GM21447 (cell line): ENCODE data around the gene MRPL14.
A peak's percentile ranks its signal among the peaks of the same experiment; 100 is the strongest.

ENCODE experiments used
- ATAC-seq: cut with Tn5 transposase; IDR thresholded peaks from one replicate; pipeline ENCODE4 v1.9.1; 2021; ENCODE audit not compliant: unreplicated experiment

MRPL14 gene

DNA sequence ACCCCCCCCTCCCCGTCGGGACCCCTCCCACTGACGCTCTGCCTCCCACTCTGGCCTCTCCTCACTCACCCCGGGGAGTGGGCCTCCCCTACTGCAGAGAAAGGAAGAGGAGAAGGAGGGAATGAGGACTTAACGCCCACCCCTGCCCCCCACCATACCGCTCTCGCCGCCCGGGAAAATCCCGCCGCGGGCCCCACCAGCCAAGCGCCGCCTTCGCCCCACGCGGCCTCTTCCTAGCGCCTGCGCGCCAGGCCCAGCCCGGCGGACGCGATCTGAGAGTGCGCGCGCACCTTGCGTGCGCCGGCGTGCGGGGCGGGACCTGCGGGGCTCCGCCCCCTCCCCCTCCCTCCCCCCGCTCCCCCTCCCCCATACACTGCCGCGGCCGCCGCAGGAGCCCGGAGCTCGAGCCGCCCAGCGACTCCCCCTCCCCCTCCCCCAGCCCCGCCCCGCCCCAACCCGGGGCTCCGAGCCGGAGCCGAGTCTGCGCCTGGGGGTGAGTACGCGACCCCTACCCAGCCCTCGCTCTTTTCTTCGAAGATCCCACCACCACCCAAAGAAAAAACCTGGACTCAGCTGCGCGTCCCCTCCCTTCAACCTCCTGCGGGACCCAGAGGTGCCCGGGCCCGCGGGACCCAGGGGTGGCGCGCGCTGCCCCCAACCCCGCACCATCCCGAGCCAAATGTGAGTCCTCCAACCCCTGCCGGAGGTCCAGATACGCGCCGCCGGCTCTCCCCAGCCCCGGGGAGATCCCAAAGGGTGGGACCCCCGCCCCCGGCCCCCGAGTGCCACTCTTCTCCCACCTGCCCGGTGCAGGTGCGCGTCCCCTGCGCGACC lies at the start of gene MRPL14, which contains the start of gene TMEM63B:
TSS of gene MRPL14 (minus strand) at position 267 of the 834 bp plus-strand sequence. CDS start 10,841 bp downstream, outside the sequence.
TSS of gene TMEM63B (plus strand) at position 369 of the 834 bp plus-strand sequence. CDS start 7,031 bp downstream, outside the sequence.
- ATAC-seq: peak; percentile 61

DNA sequence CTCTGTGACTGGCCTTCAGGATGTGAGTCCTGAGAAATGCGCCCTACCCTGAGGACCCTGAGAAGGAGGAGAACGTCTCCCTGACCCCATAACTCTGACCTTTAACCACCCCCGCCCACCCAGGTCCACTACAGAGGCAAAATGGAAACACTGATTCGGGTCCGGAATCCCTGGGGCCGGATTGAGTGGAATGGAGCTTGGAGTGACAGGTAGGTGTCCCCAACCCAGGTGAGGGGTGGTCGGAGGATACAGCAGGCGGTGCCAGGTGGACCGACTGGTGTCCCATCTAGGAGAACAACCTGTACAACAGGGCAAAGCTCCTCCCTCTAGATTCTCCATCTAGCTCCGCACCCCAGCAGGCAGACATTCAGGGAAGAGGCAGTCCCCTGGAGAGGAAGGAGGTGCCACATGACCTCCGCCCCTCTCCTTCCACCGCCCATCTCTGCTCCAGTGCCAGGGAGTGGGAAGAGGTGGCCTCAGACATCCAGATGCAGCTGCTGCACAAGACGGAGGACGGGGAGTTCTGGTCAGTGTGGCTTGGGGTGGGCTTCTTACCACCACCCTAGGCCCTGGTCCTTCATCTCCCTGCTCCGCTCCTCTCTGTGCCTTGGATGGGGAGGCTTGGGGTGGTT lies 49.0 kb upstream of the MRPL14 start:
- no peak for ATAC-seq

DNA sequence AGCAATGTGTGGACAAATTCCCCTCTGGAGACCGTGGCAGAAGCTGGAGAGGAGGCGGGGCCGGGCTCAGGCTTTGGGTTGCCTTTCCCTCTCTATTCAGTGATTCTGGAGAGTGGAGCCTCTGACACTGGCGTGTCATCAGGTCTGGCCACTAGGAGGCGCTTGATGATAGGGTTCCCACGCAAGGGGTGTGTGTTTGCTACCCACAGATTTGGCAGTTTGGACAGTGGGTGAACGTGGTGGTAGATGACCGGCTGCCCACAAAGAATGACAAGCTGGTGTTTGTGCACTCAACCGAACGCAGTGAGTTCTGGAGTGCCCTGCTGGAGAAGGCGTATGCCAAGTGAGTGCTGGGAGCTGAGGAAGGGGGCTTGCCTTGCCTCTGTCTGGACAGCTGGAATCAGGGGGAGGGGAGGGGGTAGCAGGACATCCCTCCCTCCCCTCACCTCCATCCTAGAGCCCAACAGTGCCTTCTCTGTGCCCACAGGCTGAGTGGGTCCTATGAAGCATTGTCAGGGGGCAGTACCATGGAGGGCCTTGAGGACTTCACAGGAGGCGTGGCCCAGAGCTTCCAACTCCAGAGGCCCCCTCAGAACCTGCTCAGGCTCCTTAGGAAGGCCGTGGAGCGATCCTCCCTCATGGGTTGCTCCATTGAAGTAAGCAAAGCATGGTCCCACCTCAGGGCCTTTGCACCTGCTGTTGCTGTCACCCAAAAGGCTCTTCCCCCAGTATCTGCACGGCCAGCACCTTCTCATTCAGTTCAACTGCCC lies 45.7 kb upstream of the MRPL14 start:
- ATAC-seq: peak; percentile 54

DNA sequence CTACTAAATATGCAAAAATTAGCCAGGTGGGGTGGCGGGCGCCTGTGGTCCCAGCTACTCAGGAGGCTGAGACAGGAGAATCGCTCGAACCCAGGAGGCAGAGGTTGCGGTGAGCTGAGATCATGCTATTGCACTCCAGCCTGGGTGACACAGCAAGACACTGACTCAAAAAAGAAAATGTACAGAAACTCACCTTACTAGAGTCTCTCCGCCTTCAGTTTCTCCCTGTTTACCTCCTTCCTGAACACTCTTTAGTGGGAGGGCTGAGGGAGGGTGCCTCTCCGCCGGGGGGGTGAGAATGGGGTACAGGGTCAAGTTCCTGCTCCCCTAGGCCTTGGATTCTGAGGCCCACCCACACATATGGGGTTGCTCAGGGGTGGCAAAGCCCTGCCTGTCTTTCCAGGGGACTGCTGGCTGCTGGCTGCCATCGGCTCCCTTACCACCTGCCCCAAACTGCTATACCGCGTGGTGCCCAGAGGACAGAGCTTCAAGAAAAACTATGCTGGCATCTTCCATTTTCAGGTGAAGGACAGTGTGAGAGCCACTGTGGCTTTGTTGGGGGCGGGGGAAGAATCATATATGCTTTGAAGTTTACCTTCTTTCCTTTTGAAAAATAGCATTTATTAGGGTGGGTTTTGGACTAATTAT lies 44.8 kb upstream of the MRPL14 start:
- peak; percentile 52 for ATAC-seq

DNA sequence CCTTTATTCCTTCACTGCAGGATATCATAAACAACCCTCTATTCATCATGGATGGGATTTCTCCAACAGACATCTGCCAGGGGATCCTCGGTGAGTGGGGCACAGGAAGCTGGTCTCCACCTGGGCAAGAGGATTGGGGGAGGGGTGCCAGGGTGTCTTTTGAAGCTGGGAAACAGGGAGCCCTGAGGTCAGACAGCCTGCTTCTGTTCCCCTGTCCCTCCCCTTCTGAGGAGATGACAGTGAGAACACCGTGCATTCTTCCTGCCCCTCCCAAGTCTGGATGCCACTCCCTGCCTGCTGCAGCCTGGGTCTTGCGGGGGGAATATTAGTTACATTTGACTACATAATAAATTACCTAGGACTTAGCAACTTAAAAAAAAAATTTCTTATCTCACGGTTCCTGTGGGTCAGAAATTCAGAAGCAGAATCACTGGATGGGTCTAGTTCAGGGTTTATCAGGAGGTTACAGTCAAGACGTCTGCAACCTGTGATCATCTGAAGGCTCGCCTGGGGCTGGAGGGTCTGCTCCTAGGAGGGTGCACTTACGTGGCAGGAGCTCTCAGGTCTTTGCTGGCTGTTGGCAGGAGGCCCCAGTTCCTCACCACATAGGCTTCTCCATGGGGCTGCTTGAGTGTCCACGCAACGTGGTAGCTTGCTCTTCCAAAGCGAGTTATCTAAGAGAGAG lies 42.8 kb upstream of the MRPL14 start:
- no peak for ATAC-seq

DNA sequence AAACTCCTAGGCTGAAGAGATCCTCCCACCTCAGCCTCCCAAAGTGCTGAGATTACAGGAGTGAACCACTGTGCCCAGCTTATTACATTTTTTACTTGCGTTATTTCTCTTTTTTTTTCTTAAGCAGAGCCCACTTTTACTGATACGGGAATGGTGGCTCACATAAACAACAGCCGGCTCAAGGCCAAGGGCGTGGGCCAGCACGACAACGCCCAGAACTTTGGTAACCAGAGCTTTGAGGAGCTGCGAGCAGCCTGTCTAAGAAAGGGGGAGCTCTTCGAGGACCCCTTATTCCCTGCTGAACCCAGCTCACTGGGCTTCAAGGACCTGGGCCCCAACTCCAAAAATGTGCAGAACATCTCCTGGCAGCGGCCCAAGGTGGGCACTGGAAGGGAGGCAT lies 41.9 kb upstream of the MRPL14 start:
- ATAC-seq: no peak

DNA sequence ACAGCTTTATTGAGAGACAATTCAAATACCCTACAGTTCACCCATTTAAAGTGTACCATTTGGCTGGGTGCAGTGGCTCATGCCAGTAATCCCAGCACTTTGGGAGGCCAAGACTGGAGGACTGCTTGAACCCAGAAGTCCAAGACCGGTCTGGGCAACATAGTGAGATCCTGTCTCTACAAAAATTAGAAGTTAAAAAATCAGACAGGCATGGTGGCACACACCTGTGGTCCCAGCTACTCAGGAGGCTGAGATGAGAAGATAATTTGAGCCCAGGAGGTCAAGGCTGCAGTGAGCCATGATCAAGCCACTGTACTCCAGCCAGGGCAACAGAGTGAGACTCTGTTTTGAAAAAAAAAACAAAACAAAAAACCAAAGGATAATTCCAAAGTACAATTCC lies 40.3 kb upstream of the MRPL14 start:
- ATAC-seq: no peak

DNA sequence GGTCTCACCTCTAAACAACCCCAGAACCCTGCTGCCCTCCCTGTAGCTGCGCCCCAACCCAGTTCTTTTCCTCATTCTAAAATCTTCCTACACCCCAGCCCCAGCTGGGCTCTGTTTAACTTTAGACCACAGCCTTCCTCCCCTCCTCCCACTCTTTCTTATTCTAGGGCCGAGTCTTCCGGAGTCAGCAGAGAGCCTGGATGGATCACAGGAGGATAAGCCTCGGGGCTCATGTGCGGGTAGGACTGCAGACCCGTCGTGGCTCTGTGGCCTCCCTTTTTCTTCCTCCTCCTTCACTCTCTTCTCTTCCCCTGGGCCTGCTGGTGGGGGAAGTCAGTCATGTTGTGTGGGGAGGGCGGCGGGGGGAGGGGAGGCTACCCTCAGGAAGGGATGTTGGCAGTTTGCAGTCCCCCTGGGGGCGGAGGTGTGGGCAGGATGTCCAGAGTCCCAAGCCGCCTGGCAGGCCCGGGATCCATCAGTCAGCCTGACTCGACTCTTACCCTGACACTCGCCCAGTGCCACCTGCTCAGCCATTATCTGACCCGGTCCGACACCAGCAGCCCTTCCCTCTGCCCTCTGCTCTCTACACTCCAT lies 39.4 kb upstream of the MRPL14 start:
- no peak for ATAC-seq

DNA sequence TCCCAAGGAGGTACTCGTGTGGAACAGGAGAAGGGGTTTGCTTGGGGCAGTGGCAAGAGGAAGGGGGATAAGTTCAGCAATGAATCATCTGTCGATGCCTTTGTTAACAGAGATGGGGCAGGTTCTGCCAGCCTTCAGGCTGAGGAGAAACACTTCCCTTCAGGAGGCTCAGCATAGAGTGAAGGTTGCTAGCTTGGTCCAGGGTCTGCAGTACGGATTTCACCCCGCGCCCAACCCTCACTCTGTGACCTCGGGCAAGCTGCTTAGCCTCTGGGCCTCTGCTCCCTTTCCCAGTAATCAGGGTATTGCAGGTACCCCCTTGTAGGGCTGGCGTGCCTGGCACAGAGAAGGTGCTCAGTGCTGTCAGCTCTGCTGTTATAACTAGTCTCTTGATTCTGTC lies 38.9 kb upstream of the MRPL14 start:
- ATAC-seq: no peak

DNA sequence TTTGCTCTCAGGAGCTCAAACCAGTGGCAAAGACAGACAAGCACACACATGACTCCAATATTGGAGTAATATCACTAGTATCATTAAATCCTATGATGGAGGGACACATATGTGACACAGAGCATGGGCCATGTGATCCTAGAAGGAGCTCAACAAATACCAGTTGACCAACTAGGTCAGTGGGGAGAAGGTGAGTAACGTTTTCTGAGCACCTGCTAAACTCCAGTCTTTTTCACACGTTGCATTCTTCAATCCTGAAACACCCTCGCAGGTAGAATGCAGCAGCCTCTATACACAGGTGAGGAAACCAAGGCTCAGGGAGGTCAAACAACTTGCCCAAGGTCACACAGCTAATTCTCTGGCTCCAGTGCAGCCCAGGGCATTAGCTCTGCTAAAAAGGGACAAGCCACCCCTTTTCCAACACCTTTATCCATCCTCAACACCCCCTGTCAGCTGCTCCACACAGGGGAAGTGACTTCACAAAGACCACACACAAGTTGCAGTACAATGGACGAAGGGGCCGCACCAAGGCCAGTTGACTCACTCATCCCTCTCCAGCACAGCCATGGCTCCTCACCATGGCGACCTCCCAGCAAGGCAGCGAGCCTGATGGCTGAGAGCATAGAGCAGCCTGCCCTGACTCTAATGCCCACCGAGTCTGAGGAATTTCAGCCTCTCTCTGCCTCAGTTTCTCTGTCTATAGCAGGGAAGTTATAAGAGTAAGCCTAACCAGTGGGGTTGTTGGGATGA lies 35.8 kb upstream of the MRPL14 start:
- no peak for ATAC-seq

DNA sequence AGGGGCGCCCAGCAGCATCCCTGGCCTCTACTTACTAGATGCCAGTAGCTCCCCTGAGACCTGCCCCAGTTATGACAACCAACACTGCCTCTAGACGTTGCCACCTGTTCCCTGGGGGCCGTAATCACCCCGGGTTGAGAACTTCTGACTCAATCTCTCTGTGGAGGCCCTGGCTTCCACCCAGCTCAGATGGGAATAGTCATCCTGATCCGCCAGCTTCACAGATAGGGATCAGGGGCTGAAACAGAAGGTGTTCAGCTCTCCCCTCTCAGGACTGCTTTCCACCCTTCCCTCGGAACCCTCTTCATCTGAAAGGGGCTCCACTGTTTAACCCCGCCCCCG lies 34.7 kb upstream of the MRPL14 start:
- ATAC-seq: no peak

DNA sequence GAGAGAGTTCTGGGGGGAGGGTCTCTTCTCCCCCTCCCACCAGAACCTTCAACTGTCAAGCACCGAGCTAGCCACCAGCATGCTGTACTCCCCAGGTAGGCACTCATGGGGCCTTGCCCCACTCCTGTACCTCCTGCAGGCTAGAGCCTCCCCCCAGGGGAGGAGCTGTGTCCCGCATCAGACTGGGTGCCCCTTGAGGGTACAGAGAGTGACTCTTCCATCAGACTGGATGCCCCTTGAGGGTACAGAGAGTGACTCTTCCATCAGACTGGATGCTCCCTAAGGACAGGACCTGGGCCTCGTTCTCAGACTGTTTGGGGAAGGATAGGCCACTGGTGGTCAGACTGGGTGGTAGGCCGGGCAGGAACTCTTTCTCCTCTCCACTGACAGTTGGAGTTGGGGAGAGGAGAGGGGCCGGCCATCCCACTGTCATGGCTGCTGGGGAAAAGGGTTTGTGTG lies 31.5 kb upstream of the MRPL14 start, which contains the start of gene CAPN11:
TSS of gene CAPN11 (plus strand) at position 51 of the 459 bp plus-strand sequence. CDS start at position 80, 29 bp downstream.
- ATAC-seq: no peak

DNA sequence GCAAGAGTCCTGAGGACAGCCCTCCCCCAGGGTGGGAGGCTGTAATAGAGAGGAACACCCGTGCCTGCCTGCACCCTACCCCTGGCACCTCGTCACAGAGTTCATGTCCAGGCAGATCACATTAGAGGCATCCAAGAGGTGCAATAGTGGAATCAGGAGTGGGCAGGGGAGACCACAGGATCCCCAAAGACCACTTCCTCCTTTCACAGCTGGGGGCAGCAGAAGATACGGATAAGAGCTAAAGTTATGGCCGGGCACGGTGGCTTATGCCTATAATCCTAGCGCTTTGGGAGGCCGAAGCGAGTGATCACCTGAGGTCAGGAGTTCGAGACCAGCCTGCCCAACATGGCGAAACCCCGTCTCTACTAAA lies 29.9 kb upstream of the MRPL14 start:
- ATAC-seq: no peak

DNA sequence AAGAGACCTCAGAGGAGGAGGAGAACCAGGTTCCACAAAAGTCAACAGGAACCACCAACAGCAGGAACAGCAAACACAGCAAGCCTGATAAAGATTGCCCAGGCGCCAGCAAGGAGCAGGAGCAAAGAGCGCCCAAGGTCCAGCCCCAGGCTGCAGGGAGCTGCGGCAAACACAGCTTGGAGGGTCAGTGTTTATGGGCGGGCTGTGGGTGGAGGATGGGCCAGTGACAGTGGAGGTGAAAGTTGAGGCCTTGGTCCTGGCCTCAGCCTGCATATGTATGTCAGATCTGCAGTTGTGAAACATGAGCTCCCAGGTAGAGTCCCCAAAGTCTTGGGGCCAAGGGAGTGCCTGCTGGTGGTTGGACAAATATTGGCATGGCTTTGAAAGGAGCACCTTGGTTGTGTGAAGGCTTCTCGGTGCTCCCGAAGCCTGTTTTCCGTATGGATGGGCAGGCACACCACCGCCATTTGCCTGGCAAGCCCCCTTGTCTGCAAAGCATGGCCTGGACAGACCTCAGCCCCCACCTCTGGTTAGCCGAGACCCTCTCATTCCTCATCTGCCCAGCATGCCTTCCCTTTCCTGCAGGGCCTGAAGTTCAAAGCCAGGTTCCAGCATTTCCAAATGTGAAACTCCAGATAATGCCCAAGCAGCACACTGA lies 29.4 kb upstream of the MRPL14 start:
- no peak for ATAC-seq

DNA sequence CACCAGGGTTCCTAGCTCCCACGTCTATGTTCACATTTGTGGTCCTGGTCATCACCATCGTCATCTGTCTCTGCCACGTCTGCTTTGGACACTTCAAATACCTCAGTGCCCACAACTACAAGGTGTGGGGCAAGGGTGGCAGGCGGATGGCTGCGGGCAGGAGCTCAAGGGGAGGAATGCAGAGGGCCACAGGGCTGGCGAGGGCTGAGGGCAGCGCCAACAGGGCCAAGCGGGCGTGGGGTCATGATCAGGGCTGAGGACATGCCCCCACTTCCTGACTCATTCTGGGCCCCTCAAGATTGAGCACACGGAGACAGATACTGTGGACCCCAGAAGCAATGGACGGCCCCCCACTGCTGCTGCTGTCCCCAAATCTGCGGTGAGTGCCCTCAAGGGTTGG lies 26.8 kb upstream of the MRPL14 start:
- no peak for ATAC-seq

DNA sequence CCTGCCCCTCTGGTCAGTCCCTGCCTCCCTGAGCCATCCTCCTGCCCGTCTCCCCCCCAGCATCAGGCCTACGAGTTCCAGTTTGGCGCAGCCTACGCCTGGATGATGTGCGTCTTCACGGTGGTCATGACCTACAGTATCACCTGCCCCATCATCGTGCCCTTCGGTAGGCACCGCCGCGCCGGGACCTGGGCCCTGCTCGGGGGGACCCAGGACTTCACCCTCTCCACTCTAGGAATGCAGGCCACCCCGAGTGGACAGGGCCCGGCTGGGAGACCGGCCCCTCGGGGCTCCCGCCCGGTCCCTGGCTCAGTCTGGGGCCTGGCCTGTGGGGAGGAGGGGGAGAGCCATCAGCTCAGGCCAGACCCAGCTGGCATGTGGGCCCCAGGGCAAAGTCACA lies 25.3 kb upstream of the MRPL14 start:
- ATAC-seq: no peak

DNA sequence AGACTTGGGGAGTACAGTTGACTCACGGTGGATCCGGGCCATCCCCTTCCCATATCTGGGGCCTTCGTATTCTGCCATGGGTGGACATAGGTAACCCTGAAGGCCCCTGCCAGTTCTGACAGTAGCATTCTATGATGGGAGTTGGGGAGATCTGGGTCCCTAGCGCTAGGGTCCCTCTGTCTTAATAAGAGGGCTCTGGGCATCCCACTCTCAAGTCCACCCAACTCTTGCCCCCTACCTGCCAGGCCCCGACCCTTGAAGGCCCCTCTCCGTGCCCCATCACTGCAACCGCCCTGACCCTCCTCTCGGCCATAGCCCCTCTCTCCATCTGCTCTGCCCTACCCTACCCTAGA lies 24.8 kb upstream of the MRPL14 start:
- ATAC-seq: no peak

DNA sequence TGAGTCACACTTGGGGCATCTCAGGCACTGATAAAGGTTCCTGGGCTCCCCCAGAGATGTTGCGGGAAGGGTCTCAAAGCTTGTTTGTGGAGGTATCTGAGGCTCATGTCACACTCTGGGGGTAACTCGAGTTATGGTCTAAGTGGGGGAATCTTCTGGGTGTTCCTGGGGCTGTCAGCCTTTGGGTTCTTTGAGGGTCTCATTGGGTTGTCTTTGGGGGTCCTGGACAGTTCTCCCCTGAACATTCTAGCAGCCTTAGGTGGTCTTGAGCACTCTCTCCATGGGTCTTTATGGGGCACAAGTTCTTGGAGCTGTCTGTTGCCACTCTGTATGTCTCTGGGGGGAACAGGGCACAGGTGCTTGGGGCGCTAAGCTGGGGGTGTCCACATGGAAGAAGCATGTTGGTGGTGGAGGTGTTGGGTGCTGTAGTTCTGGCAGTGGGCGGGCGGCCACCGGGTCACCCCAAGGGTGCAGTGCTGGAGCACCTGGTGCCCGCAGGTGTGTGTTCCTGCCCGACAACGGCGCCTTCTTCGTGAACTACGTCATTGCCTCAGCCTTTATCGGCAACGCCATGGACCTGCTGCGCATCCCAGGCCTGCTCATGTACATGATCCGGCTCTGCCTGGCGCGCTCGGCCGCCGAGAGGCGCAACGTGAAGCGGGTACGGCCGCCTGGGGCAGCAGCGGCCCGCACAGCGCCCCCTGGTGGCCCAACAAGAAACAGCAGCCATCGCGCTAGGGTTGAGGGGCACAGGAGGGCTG lies 24.3 kb upstream of the MRPL14 start:
- peak; percentile 65 for ATAC-seq
